Erythroblast (primary cell): ENCODE measurements around the gene HMGXB4.

Experiments
- DNase-seq, 2 experiments: peaks; one replicate each; lab custom pipeline; 2025; lab: John Stamatoyannopoulos, UW
- GATA1 ChIP-seq: IDR thresholded peaks from 2 replicates; pipeline ENCODE4 v1.6.1; 2011; ENCODE audit warnings: low read depth, mild to moderate bottlenecking, control low read depth, low read length, moderate library complexity
- POLR2A ChIP-seq: IDR thresholded peaks from 2 replicates; pipeline ENCODE4 v1.6.1; 2011; ENCODE audit warnings: mild to moderate bottlenecking, low read length

Gene HMGXB4

DNA sequence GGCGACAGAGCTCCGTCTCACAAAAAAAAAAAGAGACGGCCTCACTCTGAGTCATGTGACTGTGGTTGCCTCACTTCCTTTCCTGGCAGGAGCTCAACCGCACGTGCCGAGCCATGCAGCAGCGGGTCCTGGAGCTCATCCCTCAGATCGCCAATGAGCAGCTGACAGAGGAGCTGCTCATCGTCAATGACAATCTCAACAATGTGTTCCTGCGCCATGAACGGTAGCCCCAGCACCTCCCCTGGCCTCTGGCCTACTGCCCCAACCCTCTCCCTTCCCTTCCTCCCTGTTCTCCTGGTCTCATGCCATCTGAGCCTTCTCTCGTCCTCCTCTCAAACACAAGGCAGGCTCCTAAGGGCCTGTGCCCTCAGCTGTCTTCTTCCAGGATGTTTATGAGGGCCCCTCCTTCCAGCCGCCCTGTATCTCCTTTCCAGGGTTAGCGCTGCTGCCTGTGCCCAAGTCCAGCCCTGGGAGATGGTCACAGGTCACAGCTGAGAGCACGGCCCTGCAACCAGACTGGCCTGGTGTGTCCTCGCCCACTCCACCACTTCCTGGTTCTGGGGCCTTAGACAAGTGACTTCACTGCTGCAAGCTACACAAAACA is 73.1 kb downstream of the HMGXB4 start:
- DNase-seq = peak; percentile 35 to 53

GRCh38 chr22:35332278-35332677 is 75.0 kb downstream of the HMGXB4 start:
- DNase-seq = no peak
- TF ChIP-seq POLR2A = no peak
- TF ChIP-seq GATA1 = no peak

More for the DNA sequence above, 73.1 kb downstream of the HMGXB4 start:
- no peak for TF ChIP-seq POLR2A
- no peak for TF ChIP-seq GATA1

- TF ChIP-seq GATA1 = no peak
- no peak for TF ChIP-seq POLR2A
- DNase-seq = no peak
These were observed 75.9 kb downstream of the HMGXB4 start for GRCh38 chr22:35333220-35333619.

DNA sequence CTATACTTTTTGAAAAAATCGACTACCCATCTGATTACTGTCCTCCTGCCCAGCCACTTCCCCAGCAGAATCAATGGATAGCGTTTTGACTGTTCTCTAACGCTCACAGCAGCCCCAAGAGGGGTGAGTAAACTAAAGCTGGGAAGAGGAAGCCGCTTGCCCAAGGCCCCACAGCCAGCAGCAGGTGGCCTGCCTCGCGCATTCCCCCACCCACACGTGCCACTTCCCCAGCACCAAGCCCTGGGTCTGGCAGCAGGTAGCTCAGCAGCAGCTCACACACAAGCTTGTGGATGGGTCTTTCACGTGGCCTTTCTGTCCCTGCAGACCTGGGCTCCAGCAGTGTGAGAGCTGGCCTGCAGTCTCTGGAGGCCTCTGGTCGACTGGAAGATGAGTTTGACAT is 76.7 kb downstream of the HMGXB4 start:
- no peak for DNase-seq
- TF ChIP-seq POLR2A (no peak), GATA1 (no peak)

DNA sequence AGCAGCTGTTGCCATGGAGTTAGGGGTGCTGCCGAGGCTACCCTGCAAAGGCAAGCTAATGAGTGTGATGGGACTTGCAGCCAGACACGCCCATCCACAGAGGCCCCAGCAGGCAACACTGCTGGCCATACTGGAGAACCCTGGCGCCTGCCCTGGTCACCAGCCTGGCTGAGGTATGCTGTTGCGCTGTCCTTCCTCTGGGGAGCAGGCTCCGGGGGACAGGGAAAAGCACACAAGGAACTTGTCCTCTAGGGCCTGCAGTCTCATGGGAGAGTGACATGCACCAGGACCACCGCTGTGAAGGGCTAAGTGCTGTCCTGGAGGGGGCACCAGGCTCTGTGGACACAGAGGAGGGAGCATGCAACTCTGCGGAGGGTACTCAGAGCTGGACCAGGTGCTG is 78.2 kb downstream of the HMGXB4 start:
- TF ChIP-seq POLR2A (no peak), GATA1 (no peak)
- DNase-seq = no peak

- TF ChIP-seq GATA1 (no peak), POLR2A (no peak)
These were observed 78.9 kb downstream of the HMGXB4 start for GRCh38 chr22:35335936-35336781.

DNA sequence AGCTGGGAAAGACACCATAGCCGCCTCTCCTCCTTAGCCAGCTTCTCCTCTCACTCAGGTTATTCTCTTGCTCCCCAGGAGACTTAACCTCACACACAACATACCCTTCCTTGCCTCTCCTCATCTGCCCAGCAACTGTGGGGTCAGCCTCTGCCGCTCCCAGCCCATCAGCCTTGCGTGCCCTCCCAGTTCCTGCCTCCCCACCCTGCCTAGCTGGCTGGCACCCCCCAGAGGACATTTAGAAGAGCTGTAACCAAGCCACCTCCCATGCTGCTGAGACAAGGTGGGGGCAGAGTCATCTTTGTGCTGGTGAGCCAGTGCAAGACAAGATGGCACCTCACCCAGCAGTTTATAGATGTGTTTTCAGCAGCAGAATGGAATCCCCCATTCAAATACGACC is 80.6 kb downstream of the HMGXB4 start:
- no peak for TF ChIP-seq POLR2A
- no peak for TF ChIP-seq GATA1

More at GRCh38 chr22:35335936-35336781, 78.9 kb downstream of the HMGXB4 start:
- DNase-seq = peak; percentile 18 to 41

DNA sequence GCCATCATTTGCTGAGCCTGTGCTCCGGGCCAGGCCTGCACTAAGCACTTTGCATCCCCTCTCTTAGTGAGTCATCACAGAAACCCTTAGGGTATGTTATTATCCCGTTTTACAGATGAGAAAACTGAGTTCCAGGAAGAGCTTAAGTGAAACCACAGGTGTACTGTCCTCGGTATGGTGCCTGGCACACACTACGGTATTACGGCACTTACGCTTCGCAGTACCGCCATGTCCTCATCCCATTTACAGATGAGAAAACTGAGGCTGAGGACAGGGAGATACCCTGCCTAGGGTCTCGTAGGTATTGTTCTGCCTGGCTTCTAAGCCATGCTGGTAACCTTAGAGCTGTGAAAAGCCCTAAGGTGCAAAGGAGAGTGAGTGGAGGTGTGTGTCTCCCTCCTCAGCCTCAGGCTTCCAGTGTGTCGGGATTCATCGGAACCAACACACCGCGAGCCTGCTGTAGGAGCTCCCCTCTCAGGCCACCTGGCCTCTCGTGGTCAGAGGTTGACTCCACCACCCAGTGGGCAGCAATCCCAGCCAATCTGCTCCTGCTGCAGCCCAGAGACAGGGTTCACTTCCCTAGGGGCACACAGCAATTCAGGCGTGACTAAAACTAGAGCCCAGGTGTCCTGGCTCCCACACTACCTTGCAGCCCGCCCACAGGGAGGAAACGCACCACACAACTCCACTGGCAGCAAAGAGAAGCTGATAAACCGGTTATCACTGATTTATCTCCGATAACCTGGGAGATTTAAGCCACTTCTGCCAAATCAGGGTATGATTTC is 84.0 kb downstream of the HMGXB4 start:
- TF ChIP-seq GATA1 (no peak), POLR2A (no peak)
- no peak for DNase-seq

More for the DNA sequence above, 80.6 kb downstream of the HMGXB4 start:
- DNase-seq = peak; percentile 21 to 24

DNA sequence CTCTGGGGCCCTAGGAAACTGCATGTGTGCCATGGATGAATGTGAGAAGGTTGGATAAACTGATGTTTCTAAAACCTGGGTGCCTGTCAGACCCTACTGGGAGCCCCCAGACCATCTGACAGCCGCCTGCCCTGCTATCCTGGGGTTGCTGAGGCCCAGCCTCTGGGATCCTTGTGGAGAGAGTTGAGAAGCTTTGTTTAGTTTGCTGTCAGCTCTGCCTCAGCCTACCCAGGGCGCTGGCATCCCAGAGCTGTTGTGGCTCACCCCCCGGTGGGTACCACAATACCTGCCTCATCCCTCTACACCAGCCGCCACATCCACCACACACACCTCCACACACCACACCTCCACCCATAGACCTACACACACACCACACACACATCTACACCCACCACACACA is 85.1 kb downstream of the HMGXB4 start:
- DNase-seq = no peak
- no peak for TF ChIP-seq POLR2A
- TF ChIP-seq GATA1 = no peak

- TF ChIP-seq GATA1 (no peak), POLR2A (no peak)
- no peak for DNase-seq
These were observed 86.6 kb downstream of the HMGXB4 start for GRCh38 chr22:35343664-35344550.

GRCh38 chr22:35344956-35345690 is 87.8 kb downstream of the HMGXB4 start:
- no peak for DNase-seq
- TF ChIP-seq POLR2A (no peak), GATA1 (no peak)
